Putamen (tissue), 1 donor: ENCODE measurements around the gene LRRC34.

ENCODE experiments used
- DNase-seq: peaks from one replicate; pipeline ENCODE4 v3.0.0-alpha.2; 2016; ENCODE audit warnings: low spot score

LRRC34 gene

DNA sequence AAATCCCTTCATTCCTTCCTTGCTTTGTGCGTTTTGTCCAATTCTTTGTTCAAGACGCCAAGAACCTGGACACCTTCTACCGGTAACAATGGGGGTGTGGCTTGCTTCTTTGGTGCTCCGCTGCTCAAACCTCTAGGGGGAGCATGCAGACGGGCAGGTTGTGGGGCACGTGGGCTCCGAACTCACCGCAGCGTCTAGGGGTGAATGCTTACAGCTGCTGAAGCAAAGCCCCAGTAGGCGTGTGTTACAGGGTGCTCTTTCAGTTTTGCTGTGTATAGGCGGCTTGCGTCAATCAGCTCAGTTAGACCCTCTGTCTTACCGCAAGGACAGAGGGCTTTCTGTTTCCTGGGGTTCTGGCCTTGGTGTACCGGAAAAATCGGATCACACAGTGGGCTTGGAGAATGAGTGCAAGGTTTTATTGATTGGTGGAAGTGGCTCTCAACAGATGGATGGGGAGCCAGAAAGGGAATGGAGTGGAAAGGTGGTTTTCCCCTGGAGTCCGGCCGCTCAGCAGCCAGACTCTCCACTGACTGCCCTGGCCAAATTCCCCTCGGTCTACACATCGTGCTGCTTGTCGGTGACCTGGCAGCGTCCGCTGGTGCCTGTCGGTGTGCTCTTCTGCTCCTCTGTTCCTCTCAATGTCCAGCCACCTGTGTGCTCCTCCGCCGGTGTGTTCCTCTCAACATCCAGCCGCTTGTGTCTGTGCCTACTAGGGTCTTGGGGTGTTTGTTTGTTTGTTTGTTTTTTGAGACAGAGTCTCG is 1.2 kb upstream of the LRRC34 start:
- DNase-seq = no peak

DNA sequence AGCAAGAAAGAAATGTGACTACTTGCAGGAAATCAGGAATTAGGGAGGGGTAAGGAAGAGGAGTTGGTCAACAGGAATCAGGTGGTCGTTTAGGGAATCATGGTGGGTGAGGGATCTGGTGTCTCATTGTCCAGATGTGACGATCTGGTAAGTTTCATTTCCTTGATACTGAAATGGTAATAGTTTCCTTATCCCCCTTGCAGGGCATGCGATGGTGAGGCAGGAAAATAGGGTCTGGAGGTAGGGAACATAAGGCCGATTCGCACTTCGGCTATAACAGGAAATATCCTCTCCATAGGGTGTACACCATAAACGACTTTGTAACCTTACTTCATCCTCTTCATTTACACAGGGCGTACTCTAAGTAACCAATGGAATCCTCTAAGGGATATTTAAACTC is 574 bp upstream of the LRRC34 start:
- DNase-seq = no peak

DNA sequence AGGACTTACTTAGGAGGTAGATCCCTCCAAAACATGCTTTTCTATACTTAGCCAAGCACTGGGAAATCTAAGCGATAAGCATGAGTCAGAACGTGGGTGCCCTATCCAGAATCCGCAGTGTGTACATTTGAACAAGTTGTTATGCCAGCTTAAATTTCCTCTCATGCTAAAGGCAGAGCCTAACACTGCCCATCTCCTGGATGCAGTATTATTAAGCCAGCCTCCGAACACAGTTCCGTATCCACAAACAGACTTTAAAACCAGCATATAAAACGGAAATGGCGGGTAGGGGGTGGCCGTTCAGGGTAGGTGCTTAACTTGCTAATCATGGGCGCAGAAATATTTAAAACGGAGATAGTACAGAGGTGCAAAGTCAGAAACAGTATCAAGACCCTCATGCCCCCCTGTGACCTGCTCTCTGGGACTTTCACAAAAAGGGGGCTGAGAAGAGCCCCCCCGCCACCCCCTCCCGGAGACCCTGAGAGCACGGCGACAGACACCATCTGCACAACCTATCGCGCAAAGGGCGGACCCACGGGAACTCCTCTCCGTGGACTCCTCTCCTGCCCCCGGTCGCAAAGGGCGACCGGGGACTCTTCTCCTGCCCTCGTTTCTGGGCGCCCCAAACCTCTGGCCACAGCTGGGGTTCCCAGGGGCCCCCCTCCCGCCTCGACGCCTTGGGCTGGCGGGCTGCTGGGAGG is 923 bp downstream of the LRRC34 start:
- peak; percentile 60 for DNase-seq

DNA sequence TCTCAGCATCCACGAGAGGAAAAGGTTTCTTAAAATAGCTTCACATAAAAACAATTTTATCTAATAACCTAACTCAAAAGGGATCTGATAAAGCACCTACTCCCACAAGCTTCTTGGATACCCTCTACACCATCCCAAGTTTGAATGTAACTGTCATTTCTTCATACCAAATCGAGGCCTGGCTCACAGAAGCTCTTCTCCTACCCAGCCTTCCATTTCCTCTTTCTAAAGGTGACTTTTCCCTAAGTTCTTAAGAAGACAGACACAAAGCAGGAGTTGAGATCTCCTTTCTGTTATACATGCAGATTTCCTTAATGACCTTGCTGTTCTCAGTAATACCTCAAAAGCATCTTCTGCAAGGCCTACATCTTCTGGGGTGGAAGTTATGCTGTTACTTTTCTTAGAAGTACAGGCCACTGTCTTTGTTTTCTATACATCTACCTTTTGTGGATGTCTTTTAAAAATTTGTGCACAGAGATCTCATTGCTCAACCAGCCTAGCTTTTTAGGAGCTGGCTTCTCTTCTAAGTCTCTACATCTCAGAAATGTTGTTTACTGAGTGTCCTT is 3.4 kb downstream of the LRRC34 start:
- no peak for DNase-seq

- no peak for DNase-seq
These were observed 8.0 kb downstream of the LRRC34 start for GRCh38 chr3:169804681-169805080.

GRCh38 chr3:169792359-169792758 is 20.3 kb downstream of the LRRC34 start:
- no peak for DNase-seq

DNA sequence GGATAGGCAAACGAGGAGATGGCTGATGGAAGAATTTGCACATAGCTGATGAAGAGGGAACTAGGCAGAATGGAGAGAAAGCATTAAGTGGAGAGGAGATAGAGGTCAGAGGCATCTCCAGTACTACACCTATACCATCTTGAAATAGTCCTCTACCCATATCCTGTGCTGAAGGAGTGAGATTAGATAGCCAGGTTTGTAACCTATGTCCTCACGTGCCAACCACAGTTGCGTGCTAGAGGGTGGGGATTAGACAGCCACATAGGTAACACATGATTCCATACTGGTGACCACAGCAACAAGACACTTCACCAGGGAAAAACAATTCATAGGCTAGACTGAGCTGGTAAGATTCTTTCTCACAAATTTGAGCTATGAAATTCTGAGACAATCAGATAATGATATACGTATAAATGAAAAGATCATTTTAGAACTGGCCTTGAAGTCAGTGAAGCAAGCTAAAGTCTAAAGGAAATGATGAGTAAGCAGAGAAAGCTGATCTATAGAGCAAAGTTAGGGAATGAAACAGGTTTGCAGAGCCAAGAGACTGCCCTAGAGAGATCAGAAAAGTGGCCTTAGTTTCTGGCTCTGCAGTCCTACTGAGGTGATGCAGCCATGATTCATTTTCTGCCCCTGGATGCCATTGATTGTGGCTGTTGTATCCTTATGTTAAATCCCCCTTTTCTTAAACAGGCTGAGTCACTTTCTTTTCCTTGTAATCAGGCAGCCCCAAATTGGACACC is 21.8 kb downstream of the LRRC34 start:
- DNase-seq = no peak

DNA sequence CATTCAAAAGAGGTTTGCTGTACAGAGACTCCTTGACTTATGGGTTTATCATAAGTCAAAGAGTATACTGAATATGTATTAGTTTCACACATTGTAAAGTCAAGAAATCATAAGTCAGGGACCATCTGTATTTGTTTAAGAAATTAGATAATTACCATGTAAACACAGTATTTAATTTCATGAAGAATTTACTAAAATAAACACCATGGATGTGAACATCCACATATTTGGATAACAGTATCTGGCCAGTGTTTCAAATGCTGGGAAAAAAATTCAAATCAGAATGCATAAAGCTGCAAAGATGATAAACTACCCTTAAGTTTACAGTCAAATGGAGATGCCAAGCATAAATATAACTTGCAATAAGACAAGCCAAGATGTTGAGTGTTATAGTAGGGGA is 22.5 kb downstream of the LRRC34 start:
- no peak for DNase-seq

DNA sequence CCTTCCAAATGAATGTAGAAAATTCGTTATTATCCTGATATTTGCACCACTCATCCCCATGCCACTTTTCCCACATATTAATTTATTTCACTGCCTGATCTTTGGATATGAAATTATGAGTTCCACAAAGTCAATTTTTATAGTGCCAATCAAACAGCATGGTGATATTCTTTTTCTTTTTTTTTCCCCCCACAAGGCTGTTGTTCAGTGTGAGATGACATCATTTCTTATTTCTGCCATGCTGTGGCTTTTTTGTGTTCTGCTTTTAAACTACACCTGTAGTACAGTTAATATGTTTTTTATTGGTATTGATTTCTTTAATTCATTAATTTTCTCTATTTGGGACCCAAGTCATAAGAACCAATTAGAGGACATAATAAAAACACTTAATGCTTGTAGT is 24.9 kb downstream of the LRRC34 start:
- DNase-seq = no peak

- DNase-seq = no peak
These were observed 25.6 kb downstream of the LRRC34 start for GRCh38 chr3:169787120-169787519.

GRCh38 chr3:169781209-169781855 is 31.4 kb downstream of the LRRC34 start:
- DNase-seq = no peak

DNA sequence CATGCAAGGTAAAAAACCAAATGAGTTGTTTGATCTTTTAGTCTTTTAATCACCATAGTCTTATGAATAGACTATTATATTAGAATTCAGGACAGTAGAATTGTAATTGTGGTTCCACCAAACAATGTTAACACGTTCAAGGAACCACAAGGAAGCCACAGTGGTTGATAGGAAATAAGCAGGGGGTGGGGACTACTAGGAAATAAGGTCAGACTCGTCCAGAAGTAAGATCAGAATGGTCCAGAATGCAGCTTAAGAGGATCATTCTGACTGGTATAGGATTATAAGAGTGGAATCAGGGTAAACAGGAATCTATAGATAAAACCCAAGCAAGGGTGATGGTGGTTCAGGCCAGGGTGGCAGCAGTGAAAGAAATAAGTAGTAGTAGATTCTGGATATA is 32.0 kb downstream of the LRRC34 start:
- DNase-seq = no peak

GRCh38 chr3:169777822-169778221 is 34.9 kb downstream of the LRRC34 start:
- no peak for DNase-seq

DNA sequence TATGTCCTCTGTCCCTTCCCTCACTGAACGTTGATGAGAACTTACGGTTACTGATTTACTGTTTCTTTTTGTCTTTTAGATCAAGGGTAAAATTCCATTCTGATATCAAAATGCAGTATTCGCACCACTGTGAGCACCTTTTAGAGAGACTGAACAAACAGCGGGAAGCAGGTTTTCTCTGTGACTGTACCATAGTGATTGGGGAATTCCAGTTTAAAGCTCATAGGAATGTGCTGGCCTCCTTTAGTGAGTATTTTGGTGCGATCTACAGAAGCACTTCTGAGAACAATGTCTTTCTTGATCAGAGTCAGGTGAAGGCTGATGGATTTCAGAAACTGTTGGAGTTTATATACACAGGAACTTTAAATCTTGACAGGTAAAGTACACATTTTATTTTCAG is 38.5 kb downstream of the LRRC34 start:
- DNase-seq = no peak

DNA sequence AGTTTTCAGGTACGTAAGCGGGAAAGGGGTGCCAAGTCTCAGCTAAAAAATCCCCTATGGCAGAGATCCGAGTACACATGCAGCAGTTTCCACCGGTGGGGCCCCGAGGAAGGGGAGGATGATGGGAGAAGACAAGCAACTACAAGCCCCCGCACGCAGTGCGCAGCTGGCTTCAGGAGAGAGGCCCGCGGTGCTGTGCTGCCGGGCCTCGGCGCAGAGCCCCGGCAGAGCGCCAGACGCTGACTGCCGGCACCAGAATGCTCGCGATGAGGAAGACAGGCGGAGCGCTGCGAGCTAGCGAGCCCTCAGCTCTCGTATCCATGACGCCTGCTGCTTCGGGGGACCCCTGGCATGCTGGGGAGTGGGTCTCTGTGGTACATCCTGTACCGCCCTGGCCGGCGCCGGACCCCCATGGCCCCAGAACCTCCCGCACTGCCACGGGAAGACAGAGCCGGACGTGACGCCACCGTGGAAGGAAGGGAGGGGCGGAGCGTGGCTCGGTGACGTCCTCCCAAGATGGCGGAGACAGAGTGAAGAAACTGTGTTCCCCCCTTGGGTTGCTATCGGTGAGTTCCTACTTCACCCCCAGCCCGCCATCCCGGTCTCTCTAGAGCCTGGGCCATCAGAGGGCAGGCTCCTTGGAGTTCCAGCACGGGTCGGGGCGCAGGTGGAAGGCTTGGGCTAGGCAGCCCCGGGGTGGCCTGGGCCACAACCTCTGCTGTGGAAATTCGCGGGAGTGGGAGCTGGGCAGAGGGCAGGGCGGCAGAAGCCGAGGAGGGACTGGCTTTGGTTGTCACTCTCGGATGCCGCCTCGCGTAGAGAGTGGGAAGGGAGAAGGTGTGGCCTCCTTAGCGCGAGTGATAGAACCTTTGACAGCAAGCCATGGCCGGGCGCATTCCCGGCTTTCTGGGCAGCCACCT is 39.5 kb downstream of the LRRC34 start, which contains the start of gene MYNN:
MYNN (plus strand) TSS at position 500 of the 920 bp plus-strand sequence. CDS start 900 bp downstream, outside the sequence.
- DNase-seq = peak; percentile 95

- peak; percentile 87 for DNase-seq
These were observed 40.3 kb downstream of the LRRC34 start for GRCh38 chr3:169772305-169772896.

DNA sequence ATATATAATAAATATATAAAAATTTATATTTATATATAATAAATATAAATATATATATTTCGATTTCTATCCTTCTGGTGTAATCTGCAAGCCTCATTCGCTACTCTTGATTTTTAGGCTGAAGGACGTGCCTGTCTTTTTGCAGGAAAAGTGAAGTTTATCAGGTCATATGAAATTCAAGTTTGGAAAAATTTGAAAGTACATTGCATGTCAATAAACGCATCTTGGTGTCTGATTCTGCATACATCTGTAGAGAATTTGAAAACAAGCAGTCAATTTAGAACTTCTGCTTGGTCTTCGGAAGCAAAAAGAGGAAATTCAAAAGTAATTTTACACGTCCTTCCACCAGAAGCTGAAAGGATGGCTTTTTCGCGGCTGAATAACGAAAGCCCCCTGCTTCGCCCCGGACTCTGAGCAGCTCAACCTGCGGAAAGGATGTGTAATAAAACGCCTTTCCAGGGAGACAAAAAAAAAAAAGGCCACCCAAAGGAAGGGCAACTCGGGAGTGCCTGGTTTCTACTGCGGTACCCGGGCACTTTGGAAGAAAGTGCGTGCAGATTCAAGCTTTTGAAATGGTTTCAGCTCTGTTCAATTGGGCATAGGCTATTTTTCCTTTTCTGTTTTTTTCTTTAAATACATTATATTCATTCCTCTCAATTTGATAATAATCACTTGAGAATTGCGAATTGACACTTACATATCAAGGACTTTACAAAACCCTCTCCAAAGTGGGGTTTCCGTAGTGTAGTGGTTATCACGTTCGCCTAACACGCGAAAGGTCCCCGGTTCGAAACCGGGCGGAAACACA is 41.0 kb downstream of the LRRC34 start:
- peak; percentile 86 for DNase-seq

DNA sequence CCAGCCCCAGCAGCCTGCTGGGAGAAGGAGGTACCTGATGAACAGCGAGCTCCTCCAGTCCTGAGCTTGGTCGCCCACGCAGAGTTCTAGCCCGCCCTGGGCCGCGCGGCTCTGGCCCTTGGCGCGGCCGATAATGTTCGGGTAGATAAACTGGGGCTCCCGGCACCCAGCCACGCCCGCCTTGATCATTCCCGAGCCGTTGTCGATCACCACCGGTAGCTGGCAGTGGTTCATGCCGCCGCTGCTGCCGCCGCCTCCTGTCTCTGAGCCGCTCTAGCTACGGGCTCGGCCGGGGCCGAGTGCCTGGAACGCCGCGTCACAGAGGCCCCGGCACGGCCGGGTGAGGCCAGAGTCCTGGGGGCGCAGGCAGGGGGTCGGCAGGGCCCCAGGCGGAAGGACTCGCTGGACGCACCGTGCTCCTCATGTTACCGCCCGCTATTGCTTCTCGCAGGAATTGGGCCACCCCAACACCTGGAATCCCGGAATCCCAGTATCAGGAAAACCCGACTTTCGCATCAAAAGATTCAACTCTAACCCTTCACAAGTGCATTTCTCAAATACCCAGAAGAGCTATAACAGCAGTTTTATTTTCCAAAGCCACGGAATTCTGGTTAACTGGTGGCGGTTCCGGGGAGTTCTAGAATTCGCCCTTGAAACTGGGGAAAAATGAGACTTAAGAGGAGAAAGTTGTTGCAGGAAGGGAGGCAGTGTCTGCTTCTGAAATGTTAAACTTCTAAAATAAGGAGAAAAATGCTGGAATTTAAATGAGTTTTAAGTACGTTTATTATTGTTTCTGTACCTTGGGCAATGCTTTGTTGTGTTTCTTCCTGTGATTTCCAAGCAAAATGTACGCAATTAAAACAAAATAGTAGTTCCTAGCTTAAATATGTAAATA is 43.2 kb downstream of the LRRC34 start, which contains the start of gene ACTRT3:
ACTRT3 (minus strand) TSS at position 275 of the 895 bp plus-strand sequence; CDS start at position 234, 41 bp downstream.
- peak; percentile 64 for DNase-seq
